Measurements from ENCODE around the gene UTS2.

GRCh38 chr1:7845761-7846160, 7.1 kb downstream of the UTS2 start:
- TF ChIP-seq CTCF (IDR thresholded peaks at IDR 0.05) (no peak), RORB (CRISPR knock-in tag; IDR thresholded peaks at IDR 0.05) (no peak), TCF7 (CRISPR knock-in tag; IDR thresholded peaks at IDR 0.05; ENCODE audit: low read depth) (no peak), ETV6 (CRISPR knock-in tag; IDR thresholded peaks at IDR 0.05) (no peak)

Data from WTC11 (cell line).